Pancreas (tissue), 10 donors: Measurements from ENCODE around the gene SLC1A7. TPM values are rescaled to one million over a fixed set of nuclear protein-coding genes. Genes with fewer than 3 reads are reported as not detected.

ENCODE experiments used
- ATAC-seq, 4 donors: fragments of 200-7000 bp; cut with Tn5 transposase; one replicate each; pipeline versions ENCODE4 v1.8.0 to v1.9.1; 2020; ENCODE audit warnings: mild to moderate bottlenecking in 4 of 4, moderate library complexity in 4 of 4
- DNase-seq, 6 donors: peaks; one replicate each; pipeline ENCODE4 v3.0.0-alpha.2; 2020
- FAIRE-seq: peaks from 2 replicates; lab custom pipeline; 2012; peaks lifted over from hg19 to GRCh38; lab: Jason Lieb, UNC
- H3K27ac ChIP-seq, 4 donors: fragments of 200-600 bp; sonication (generic); 1 replicate in 3 of 4; 2 replicates in 1 of 4; pipeline versions ENCODE4 v1.5.0 to v1.8.0; 2020
- H3K27me3 ChIP-seq, 4 donors: fragments of 200-600 bp; one replicate each; pipeline ENCODE4 v1.8.0; 2021
- H3K36me3 ChIP-seq, 3 donors: fragments of 200-600 bp; sonication (generic) in 1 of 3; one replicate each; pipeline versions ENCODE4 v1.5.0 to v1.8.0; 2020 to 2021
- H3K4me1 ChIP-seq, 3 donors: fragments of 200-600 bp; one replicate each; pipeline ENCODE4 v1.8.0; 2021
- H3K4me3 ChIP-seq, 4 donors: fragments of 200-600 bp; sonication (generic) in 2 of 4; one replicate each; pipeline versions ENCODE4 v1.5.0 to v1.8.0; 2020 to 2021
- H3K9me3 ChIP-seq, 4 donors: fragments of 200-600 bp; one replicate each; pipeline ENCODE4 v1.8.0; 2021
- CTCF ChIP-seq, 4 donors: fragments of 200-600 bp; sonication (generic) in 3 of 4; IDR thresholded peaks; one replicate each; pipeline versions ENCODE4 v1.5.0 to v1.8.0; 2021; ENCODE audit warnings: antibody characterized with exemption in 4 of 4
- WGBS, 2 donors: extraction: QIAGEN DNeasy Blood & Tissue Kit; methylation state at CpG; one replicate each; pipeline ENCODE4 v1.1.7; 2013; 5-methylcytosine and 5-hydroxymethylcytosine counted together
- intact Hi-C, 3 donors: fragments of 100-400 bp; cut with DNase I; formaldehyde crosslinking; loops; one replicate each; pipeline versions ENCODE4 v1.11.1 to v1.14.2; 2022
- polyA plus RNA-seq, 2 donors: library from polyadenylated mRNA; stranded (reverse); fragments of 200-250 nt; gene quantifications; one replicate each; pipeline ENCODE4 v1.2.3, GENCODE V29; 2013
- total RNA-seq, 6 donors: library from RNA; stranded (reverse); fragmentation: NEBNext Ultra II Directional in 4 of 6; extraction: Animal tissue kit (Norgen Biotek cat#: 25700) in 4 of 6; gene quantifications; one replicate each; pipeline versions ENCODE4 v1.2.1 to v1.2.4, GENCODE V29; 2021 to 2023
- donor health status: healthy with polysubstance abuse.
- donor health status: DM: no; HTN: no; CAD: no; lungs with moderate emphysema.
- donor health status: DM: no; HTN: no; CAD: no.
- donor health status: control.
- donor health status: control.
- donor health status: Bipolar disorder and iron deficiency.
- donor health status: DM: yes; HTN: yes; CAD: no.
- donor health status: DM: no; HTN: no; CAD: no.
- donor health status: DM: no; HTN: no; CAD: no.
- donor health status: DM: yes; HTN: yes; CAD: no.

Gene SLC1A7
- total and polyA plus RNA-seq, 8 donors = 0.15 to 0.35 TPM; not detected in 6

GRCh38 chr1:53068314-53069099, 73.9 kb downstream of the SLC1A7 start:
- 85% methylated on average over 7 of the region's 7 CpGs for WGBS, 2 donors
- Histone ChIP-seq H3K4me3 (no peak overlapping the region), H3K27me3 (no peaks in the 10 kb centered on the region), H3K36me3 (no peaks in the 10 kb centered on the region), H3K9me3 (no peaks in the 10 kb centered on the region), H3K27ac (no peak overlapping the region), H3K4me1 (no peaks in the 10 kb centered on the region)
- intact Hi-C loops = no loop called here
- ATAC-seq = no peak
- no peak for FAIRE-seq
- DNase-seq = peak in 2 of 6 donors; percentile 17 to 33
- no peak for TF ChIP-seq CTCF (IDR thresholded peaks at IDR 0.05)

- no peak for TF ChIP-seq CTCF (IDR thresholded peaks at IDR 0.05)
- no peaks in the 10 kb centered on the region for H3K36me3 ChIP-seq
- FAIRE-seq (no peak), DNase-seq (no peak), ATAC-seq (no peak)
- no peaks in the 10 kb centered on the region for H3K4me1 ChIP-seq
- no peak overlapping the region for H3K4me3 ChIP-seq
- no peak overlapping the region for H3K27ac ChIP-seq
- H3K9me3 ChIP-seq = no peaks in the 10 kb centered on the region
- intact Hi-C loops = no loop called here
- 79 to 91% methylated on average over 2 of the region's 2 CpGs for WGBS, 2 donors
- no peaks in the 10 kb centered on the region for H3K27me3 ChIP-seq
These were observed 74.6 kb downstream of the SLC1A7 start for GRCh38 chr1:53067886-53068285.

- H3K36me3 ChIP-seq = no peaks in the 10 kb centered on the region
- no peak overlapping the region for H3K4me3 ChIP-seq
- H3K9me3 ChIP-seq = no peaks in the 10 kb centered on the region
- no peaks in the 10 kb centered on the region for H3K27me3 ChIP-seq
- no peak overlapping the region for H3K27ac ChIP-seq
- DNase-seq (peak in 2 of 6 donors; percentile 29 to 47), FAIRE-seq (no peak), ATAC-seq (no peak)
- WGBS, 2 donors = 77 to 85% methylated on average over 13 of the region's 13 CpGs
- intact Hi-C loops = no loop called here
- TF ChIP-seq CTCF (IDR thresholded peaks at IDR 0.05) = no peak
- H3K4me1 ChIP-seq = no peaks in the 10 kb centered on the region
These were observed 75.3 kb downstream of the SLC1A7 start for GRCh38 chr1:53066891-53067738.

GRCh38 chr1:53066488-53066887, 76.0 kb downstream of the SLC1A7 start:
- no peaks in the 10 kb centered on the region for H3K27me3 ChIP-seq
- H3K27ac ChIP-seq = no peak overlapping the region
- whole genome bisulfite sequencing, 2 donors = 80 to 83% methylated on average over 6 of the region's 6 CpGs
- no peaks in the 10 kb centered on the region for H3K4me1 ChIP-seq
- ATAC-seq (no peak), FAIRE-seq (no peak), DNase-seq (peak in 2 of 6 donors; percentile 9 to 14)
- intact Hi-C loops = no loop called here
- no peak for TF ChIP-seq CTCF (IDR thresholded peaks at IDR 0.05)
- no peaks in the 10 kb centered on the region for H3K9me3 ChIP-seq
- H3K4me3 ChIP-seq = no peak overlapping the region
- no peaks in the 10 kb centered on the region for H3K36me3 ChIP-seq
